Fibroblast of the aortic adventitia (primary cell): Measurements from ENCODE around the gene ACTG2. TPM values are rescaled to one million over a fixed set of nuclear protein-coding genes. Genes with fewer than 3 reads are reported as not detected.
"Not testable (repeated sequence)": the region's sequence is repeated elsewhere in the genome, so short reads cannot be mapped to it uniquely, and the experiment has no call there.

Experiments used
- DNase-seq: peaks from one replicate; pipeline ENCODE4 v3.0.0-alpha.2; 2010; ENCODE audit warnings: low read depth
- H3K4me3 ChIP-seq: 2 replicates; pipeline ENCODE4 v1.5.1; 2011; ENCODE audit warnings: low read depth, mild to moderate bottlenecking, control low read depth, low read length, moderate library complexity
- CTCF ChIP-seq: IDR thresholded peaks from 2 replicates; pipeline ENCODE4 v1.5.1; 2011; ENCODE audit warnings: mild to moderate bottlenecking, low read length, control low read depth, inconsistent platforms; ENCODE audit not compliant: insufficient read depth
- total RNA-seq: library from RNA; depleted of rRNA; stranded (reverse); fragments of >200 nt; gene quantifications from 2 replicates; pipeline ENCODE4 v1.2.3, GENCODE V29; 2012; ENCODE audit warnings: low replicate concordance

Gene ACTG2
- total RNA-seq, 1 donor: 2.4 TPM

- TF ChIP-seq CTCF: no peak
- H3K4me3 ChIP-seq: no peak overlapping the region
- DNase-seq: no peak
These were observed 6.5 kb upstream of the ACTG2 start for GRCh38 chr2:73886357-73886756.

GRCh38 chr2:73887596-73888353 lies 5.0 kb upstream of the ACTG2 start:
- H3K4me3 ChIP-seq, DNase-seq: not testable (repeated sequence)

DNA sequence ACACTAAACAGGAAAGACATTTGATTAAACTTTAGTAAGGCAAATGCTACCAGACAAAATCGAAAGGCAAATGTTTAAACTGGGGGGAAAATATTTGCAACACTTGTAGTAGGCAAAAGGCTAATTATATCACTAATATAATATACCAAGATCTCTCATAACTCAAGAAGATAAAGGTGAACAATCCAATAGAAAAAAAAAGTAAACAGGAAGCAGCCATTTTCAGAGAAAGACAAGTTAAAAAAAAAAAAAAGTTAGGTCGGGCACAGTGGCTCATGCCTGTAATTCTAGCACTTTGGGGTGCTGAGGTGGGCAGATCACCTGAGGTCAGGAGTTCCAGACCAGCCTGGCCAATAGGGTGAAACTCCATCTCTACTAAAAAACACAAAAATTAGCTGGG lies 4.4 kb upstream of the ACTG2 start:
- DNase-seq: no peak
- H3K4me3 ChIP-seq: no peak overlapping the region
- TF ChIP-seq CTCF: no peak

DNA sequence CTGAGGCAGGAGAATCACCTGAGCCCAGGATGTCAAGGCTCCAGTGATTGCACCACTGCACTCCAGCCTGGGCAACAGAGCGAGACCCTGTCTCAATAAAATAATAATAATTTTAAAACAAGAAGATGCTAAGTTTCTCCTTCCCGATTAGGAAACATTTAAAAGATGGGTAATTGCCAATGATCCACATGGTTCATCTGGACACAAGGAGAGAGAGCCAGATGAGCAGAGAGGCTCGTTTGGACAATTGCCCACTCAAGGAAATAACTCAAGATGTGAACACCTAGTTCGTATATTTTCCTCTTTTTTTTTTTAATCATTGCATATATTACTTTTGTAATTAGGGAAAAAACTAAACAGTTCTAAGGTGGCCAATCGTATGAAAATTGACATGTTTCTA lies 3.6 kb upstream of the ACTG2 start:
- no peak for DNase-seq
- H3K4me3 ChIP-seq: no peak overlapping the region
- TF ChIP-seq CTCF: no peak

GRCh38 chr2:73890301-73891092 lies 2.3 kb upstream of the ACTG2 start:
- no peak overlapping the region for H3K4me3 ChIP-seq
- DNase-seq: no peak
- TF ChIP-seq CTCF: no peak

- no peak for DNase-seq
- no peak for TF ChIP-seq CTCF
- H3K4me3 ChIP-seq: no peak overlapping the region
These were observed 1.4 kb upstream of the ACTG2 start for GRCh38 chr2:73891276-73891901.
